ENCODE data around the gene ASCL4. TPM values are rescaled to one million over a fixed set of nuclear protein-coding genes. Genes with fewer than 3 reads are reported as not detected.
A peak's percentile ranks its signal among the peaks of the same experiment; 100 is the strongest.

The ASCL4 gene
- polyA plus RNA-seq, 2 donors: 0.04 TPM; not detected in 1

- H3K4me1 ChIP-seq (ENCODE audit: control insufficient read depth in 2 of 2, insufficient read depth in 2 of 2, low read length in 1 of 2): no peaks in the 10 kb centered on the region
- no peak overlapping the region for H3K27ac ChIP-seq (ENCODE audit: low read depth in 2 of 2, low read length in 1 of 2)
- H3K4me3 ChIP-seq (ENCODE audit: low read depth in 1 of 2, low read length in 2 of 2): no peak overlapping the region
- peaks cover 13 to 15% of the 10 kb centered on the region in 2 donors for H3K36me3 ChIP-seq (ENCODE audit: control insufficient read depth in 2 of 2, insufficient read depth in 2 of 2, low read length in 1 of 2)
- 76 to 80% methylated on average over 6 of the region's 6 CpGs for WGBS, 2 donors
- no peaks in the 10 kb centered on the region for H3K9me3 ChIP-seq (ENCODE audit: control insufficient read depth in 2 of 2, insufficient read depth in 1 of 2, low read depth in 1 of 2, low read length in 1 of 2)
- no peaks in the 10 kb centered on the region for H3K27me3 ChIP-seq (ENCODE audit: control insufficient read depth in 1 of 2, insufficient read depth in 2 of 2, low read length in 2 of 2)
Measured at GRCh38 chr12:107748472-107748871, 26.0 kb upstream of the ASCL4 start.

- Histone ChIP-seq H3K27ac (ENCODE audit: low read depth in 2 of 2, low read length in 1 of 2) (no peak overlapping the region), H3K27me3 (ENCODE audit: control insufficient read depth in 1 of 2, insufficient read depth in 2 of 2, low read length in 2 of 2) (no peaks in the 10 kb centered on the region), H3K4me1 (ENCODE audit: control insufficient read depth in 2 of 2, insufficient read depth in 2 of 2, low read length in 1 of 2) (no peaks in the 10 kb centered on the region), H3K4me3 (ENCODE audit: low read depth in 1 of 2, low read length in 2 of 2) (no peak overlapping the region), H3K36me3 (ENCODE audit: control insufficient read depth in 2 of 2, insufficient read depth in 2 of 2, low read length in 1 of 2) (peaks cover 13 to 15% of the 10 kb centered on the region in 2 donors), H3K9me3 (ENCODE audit: control insufficient read depth in 2 of 2, insufficient read depth in 1 of 2, low read depth in 1 of 2, low read length in 1 of 2) (no peaks in the 10 kb centered on the region)
- 81 to 98% methylated on average over 1 of the region's 1 CpG for WGBS, 2 donors
Measured at GRCh38 chr12:107749083-107749482, 25.4 kb upstream of the ASCL4 start.

GRCh38 chr12:107759410-107759809 is 15.1 kb upstream of the ASCL4 start:
- H3K27me3 ChIP-seq (ENCODE audit: control insufficient read depth in 1 of 2, insufficient read depth in 2 of 2, low read length in 2 of 2): no peaks in the 10 kb centered on the region
- peak overlapping the region in 1 of 2 donors; percentile 89 for H3K4me3 ChIP-seq (ENCODE audit: low read depth in 1 of 2, low read length in 2 of 2)
- H3K36me3 ChIP-seq (ENCODE audit: control insufficient read depth in 2 of 2, insufficient read depth in 2 of 2, low read length in 1 of 2): peaks cover 5 to 8% of the 10 kb centered on the region in 2 donors
- WGBS, 2 donors: 29 to 30% methylated on average over 3 of the region's 3 CpGs
- H3K4me1 ChIP-seq (ENCODE audit: control insufficient read depth in 2 of 2, insufficient read depth in 2 of 2, low read length in 1 of 2): peaks cover 0 to 3% of the 10 kb centered on the region in 2 donors
- H3K27ac ChIP-seq (ENCODE audit: low read depth in 2 of 2, low read length in 1 of 2): peak overlapping the region in 1 of 2 donors; percentile 80
- no peaks in the 10 kb centered on the region for H3K9me3 ChIP-seq (ENCODE audit: control insufficient read depth in 2 of 2, insufficient read depth in 1 of 2, low read depth in 1 of 2, low read length in 1 of 2)

- peaks cover 2 to 3% of the 10 kb centered on the region in 2 donors for H3K36me3 ChIP-seq (ENCODE audit: control insufficient read depth in 2 of 2, insufficient read depth in 2 of 2, low read length in 1 of 2)
- WGBS, 2 donors: 2 to 3% methylated on average over 30 of the region's 30 CpGs
- no peaks in the 10 kb centered on the region for H3K27me3 ChIP-seq (ENCODE audit: control insufficient read depth in 1 of 2, insufficient read depth in 2 of 2, low read length in 2 of 2)
- H3K4me1 ChIP-seq (ENCODE audit: control insufficient read depth in 2 of 2, insufficient read depth in 2 of 2, low read length in 1 of 2): peaks cover 0 to 3% of the 10 kb centered on the region in 2 donors
- no peaks in the 10 kb centered on the region for H3K9me3 ChIP-seq (ENCODE audit: control insufficient read depth in 2 of 2, insufficient read depth in 1 of 2, low read depth in 1 of 2, low read length in 1 of 2)
- H3K4me3 ChIP-seq (ENCODE audit: low read depth in 1 of 2, low read length in 2 of 2): peak overlapping the region; percentile 89 to 92
- peak overlapping the region; percentile 80 to 93 for H3K27ac ChIP-seq (ENCODE audit: low read depth in 2 of 2, low read length in 1 of 2)
Measured at GRCh38 chr12:107760207-107760808, 14.2 kb upstream of the ASCL4 start.

GRCh38 chr12:107760809-107761501 is 13.5 kb upstream of the ASCL4 start, which contains the start of gene PRDM4:
PRDM4 (minus strand) TSS chr12:107761137; CDS start chr12:107760515, 622 bp downstream.
- Histone ChIP-seq H3K9me3 (ENCODE audit: control insufficient read depth in 2 of 2, insufficient read depth in 1 of 2, low read depth in 1 of 2, low read length in 1 of 2) (no peaks in the 10 kb centered on the region), H3K4me1 (ENCODE audit: control insufficient read depth in 2 of 2, insufficient read depth in 2 of 2, low read length in 1 of 2) (peaks cover 0 to 3% of the 10 kb centered on the region in 2 donors), H3K4me3 (ENCODE audit: low read depth in 1 of 2, low read length in 2 of 2) (peak within 1 kb of the TSS; percentile 89 to 92), H3K27ac (ENCODE audit: low read depth in 2 of 2, low read length in 1 of 2) (peak within 1 kb of the TSS; percentile 80 to 93), H3K36me3 (ENCODE audit: control insufficient read depth in 2 of 2, insufficient read depth in 2 of 2, low read length in 1 of 2) (peaks cover 2 to 3% of the 10 kb centered on the region in 2 donors), H3K27me3 (ENCODE audit: control insufficient read depth in 1 of 2, insufficient read depth in 2 of 2, low read length in 2 of 2) (no peaks in the 10 kb centered on the region)
- 1% methylated on average over 64 to 83 of the region's 83 CpGs for WGBS, 2 donors

- 6 to 8% methylated on average over 12 of the region's 12 CpGs for WGBS, 2 donors
- Histone ChIP-seq H3K36me3 (ENCODE audit: control insufficient read depth in 2 of 2, insufficient read depth in 2 of 2, low read length in 1 of 2) (peaks cover 2 to 3% of the 10 kb centered on the region in 2 donors), H3K9me3 (ENCODE audit: control insufficient read depth in 2 of 2, insufficient read depth in 1 of 2, low read depth in 1 of 2, low read length in 1 of 2) (no peaks in the 10 kb centered on the region), H3K4me3 (ENCODE audit: low read depth in 1 of 2, low read length in 2 of 2) (peak overlapping the region; percentile 89 to 92), H3K27ac (ENCODE audit: low read depth in 2 of 2, low read length in 1 of 2) (peak overlapping the region; percentile 11 to 48), H3K27me3 (ENCODE audit: control insufficient read depth in 1 of 2, insufficient read depth in 2 of 2, low read length in 2 of 2) (no peaks in the 10 kb centered on the region), H3K4me1 (ENCODE audit: control insufficient read depth in 2 of 2, insufficient read depth in 2 of 2, low read length in 1 of 2) (peaks cover 0 to 3% of the 10 kb centered on the region in 2 donors)
Measured at GRCh38 chr12:107761502-107761904, 13.0 kb upstream of the ASCL4 start.

GRCh38 chr12:107762874-107763273 is 11.6 kb upstream of the ASCL4 start:
- 95 to 100% methylated on average over 1 of the region's 1 CpG for WGBS, 2 donors
- Histone ChIP-seq H3K27ac (ENCODE audit: low read depth in 2 of 2, low read length in 1 of 2) (no peak overlapping the region), H3K36me3 (ENCODE audit: control insufficient read depth in 2 of 2, insufficient read depth in 2 of 2, low read length in 1 of 2) (peaks cover 0 to 3% of the 10 kb centered on the region in 2 donors), H3K27me3 (ENCODE audit: control insufficient read depth in 1 of 2, insufficient read depth in 2 of 2, low read length in 2 of 2) (no peaks in the 10 kb centered on the region), H3K9me3 (ENCODE audit: control insufficient read depth in 2 of 2, insufficient read depth in 1 of 2, low read depth in 1 of 2, low read length in 1 of 2) (no peaks in the 10 kb centered on the region), H3K4me1 (ENCODE audit: control insufficient read depth in 2 of 2, insufficient read depth in 2 of 2, low read length in 1 of 2) (peaks cover 0 to 3% of the 10 kb centered on the region in 2 donors), H3K4me3 (ENCODE audit: low read depth in 1 of 2, low read length in 2 of 2) (no peak overlapping the region)

- Histone ChIP-seq H3K4me1 (ENCODE audit: control insufficient read depth in 2 of 2, insufficient read depth in 2 of 2, low read length in 1 of 2) (no peaks in the 10 kb centered on the region), H3K4me3 (ENCODE audit: low read depth in 1 of 2, low read length in 2 of 2) (no peak overlapping the region), H3K9me3 (ENCODE audit: control insufficient read depth in 2 of 2, insufficient read depth in 1 of 2, low read depth in 1 of 2, low read length in 1 of 2) (no peaks in the 10 kb centered on the region), H3K27ac (ENCODE audit: low read depth in 2 of 2, low read length in 1 of 2) (no peak overlapping the region), H3K36me3 (ENCODE audit: control insufficient read depth in 2 of 2, insufficient read depth in 2 of 2, low read length in 1 of 2) (no peaks in the 10 kb centered on the region), H3K27me3 (ENCODE audit: control insufficient read depth in 1 of 2, insufficient read depth in 2 of 2, low read length in 2 of 2) (no peaks in the 10 kb centered on the region)
- WGBS, 2 donors: 72 to 81% methylated on average over 4 of the region's 4 CpGs
Measured at GRCh38 chr12:107764626-107765025, 9.9 kb upstream of the ASCL4 start.

GRCh38 chr12:107765316-107765715 is 9.2 kb upstream of the ASCL4 start:
- H3K4me3 ChIP-seq (ENCODE audit: low read depth in 1 of 2, low read length in 2 of 2): no peak overlapping the region
- H3K36me3 ChIP-seq (ENCODE audit: control insufficient read depth in 2 of 2, insufficient read depth in 2 of 2, low read length in 1 of 2): no peaks in the 10 kb centered on the region
- 79 to 83% methylated on average over 1 of the region's 1 CpG for WGBS, 2 donors
- H3K4me1 ChIP-seq (ENCODE audit: control insufficient read depth in 2 of 2, insufficient read depth in 2 of 2, low read length in 1 of 2): no peaks in the 10 kb centered on the region
- H3K27ac ChIP-seq (ENCODE audit: low read depth in 2 of 2, low read length in 1 of 2): no peak overlapping the region
- no peaks in the 10 kb centered on the region for H3K27me3 ChIP-seq (ENCODE audit: control insufficient read depth in 1 of 2, insufficient read depth in 2 of 2, low read length in 2 of 2)
- no peaks in the 10 kb centered on the region for H3K9me3 ChIP-seq (ENCODE audit: control insufficient read depth in 2 of 2, insufficient read depth in 1 of 2, low read depth in 1 of 2, low read length in 1 of 2)

All from esophagus (tissue), 2 donors.